Trophoblast cell (in vitro differentiated cells and primary cell): ENCODE data around the gene FAM3A.

Source experiments
- DNase-seq, 2 donors: peaks; one replicate each; pipeline ENCODE4 v3.0.0-alpha.2; 2016
- H2AFZ ChIP-seq: 2 replicates; pipeline ENCODE4 v1.6.1; 2013; ENCODE audit warnings: low read length, moderate library complexity, mild to moderate bottlenecking; ENCODE audit not compliant: insufficient read depth, poor library complexity
- H2AK5ac ChIP-seq: 2 replicates; pipeline ENCODE4 v1.6.1; 2013; ENCODE audit warnings: mild to moderate bottlenecking, low read length
- H2BK120ac ChIP-seq: 2 replicates; pipeline ENCODE4 v1.6.1; 2013; ENCODE audit warnings: low read length, mild to moderate bottlenecking, moderate library complexity; ENCODE audit not compliant: insufficient read depth, poor library complexity
- H2BK12ac ChIP-seq: 2 replicates; pipeline ENCODE4 v1.6.1; 2013; ENCODE audit warnings: mild to moderate bottlenecking, low read length, moderate library complexity
- H2BK5ac ChIP-seq: 2 replicates; pipeline ENCODE4 v1.6.1; 2013; ENCODE audit warnings: low read length, low read depth, moderate library complexity, mild to moderate bottlenecking; ENCODE audit not compliant: poor library complexity
- H3K14ac ChIP-seq: 2 replicates; pipeline ENCODE4 v1.6.1; 2013; ENCODE audit warnings: mild to moderate bottlenecking, low read length
- H3K18ac ChIP-seq: 2 replicates; pipeline ENCODE4 v1.6.1; 2013; ENCODE audit warnings: mild to moderate bottlenecking, low read length
- H3K23ac ChIP-seq: 2 replicates; pipeline ENCODE4 v1.6.1; 2013; ENCODE audit warnings: low read length
- H3K27ac ChIP-seq: 2 replicates; pipeline ENCODE4 v1.5.1; 2013; ENCODE audit warnings: low read depth, mild to moderate bottlenecking, inconsistent platforms, low read length, moderate library complexity
- H3K27me3 ChIP-seq: 2 replicates; pipeline ENCODE4 v1.6.1; 2013; ENCODE audit warnings: inconsistent platforms, mild to moderate bottlenecking, low read length, moderate library complexity; ENCODE audit not compliant: insufficient read depth
- H3K36me3 ChIP-seq, 2 experiments: 1 replicate in 1 of 2; 2 replicates in 1 of 2; pipeline ENCODE4 v1.6.1; 2013; ENCODE audit warnings: low read length in 2 of 2, mild to moderate bottlenecking in 2 of 2, moderate library complexity in 1 of 2; ENCODE audit not compliant: insufficient read depth in 2 of 2, control insufficient read depth in 1 of 2
- H3K4ac ChIP-seq: 2 replicates; pipeline ENCODE4 v1.6.1; 2013; ENCODE audit warnings: low read depth, mild to moderate bottlenecking, low read length, moderate library complexity
- H3K4me1 ChIP-seq, 2 experiments: 1 replicate in 1 of 2; 2 replicates in 1 of 2; pipeline ENCODE4 v1.6.1; 2013; ENCODE audit warnings: low read length in 2 of 2, mild to moderate bottlenecking in 2 of 2, moderate library complexity in 1 of 2; ENCODE audit not compliant: insufficient read depth in 2 of 2, control insufficient read depth in 1 of 2
- H3K4me2 ChIP-seq: 2 replicates; pipeline ENCODE4 v1.6.1; 2013; ENCODE audit warnings: inconsistent platforms, mild to moderate bottlenecking, low read length, moderate library complexity
- H3K4me3 ChIP-seq: 2 replicates; pipeline ENCODE4 v1.5.1; 2013; ENCODE audit warnings: mild to moderate bottlenecking, low read depth, low read length, inconsistent platforms
- H3K79me1 ChIP-seq: one replicate; pipeline ENCODE4 v1.6.1; 2013; ENCODE audit warnings: low read length
- H3K79me2 ChIP-seq: 2 replicates; pipeline ENCODE4 v1.6.1; 2013; ENCODE audit warnings: low read length, mild to moderate bottlenecking; ENCODE audit not compliant: control insufficient read depth, insufficient read depth, poor library complexity
- H3K9ac ChIP-seq: 2 replicates; pipeline ENCODE4 v1.6.1; 2013; ENCODE audit warnings: mild to moderate bottlenecking, low read length
- H3K9me3 ChIP-seq: 2 replicates; pipeline ENCODE4 v1.6.1; 2013; ENCODE audit warnings: low read depth, mild to moderate bottlenecking, control low read depth, inconsistent platforms, low read length; ENCODE audit not compliant: insufficient read depth
- H4K12ac ChIP-seq: 2 replicates; pipeline ENCODE4 v1.6.1; 2013; ENCODE audit warnings: low read depth, mild to moderate bottlenecking, low read length, moderate library complexity
- H4K8ac ChIP-seq: 2 replicates; pipeline ENCODE4 v1.6.1; 2013; ENCODE audit warnings: low read depth, mild to moderate bottlenecking, low read length, moderate library complexity
- H4K91ac ChIP-seq: one replicate; pipeline ENCODE4 v1.6.1; 2013; ENCODE audit warnings: low read depth, mild to moderate bottlenecking, low read length, moderate library complexity
- WGBS: extraction: QIAGEN DNeasy Blood & Tissue Kit; methylation state at CpG from one replicate; pipeline ENCODE4 v1.1.7; 2013; ENCODE audit warnings: missing lambda C conversion rate; ENCODE audit not compliant: insufficient read length, insufficient coverage; ENCODE audit errors: extremely low coverage; 5-methylcytosine and 5-hydroxymethylcytosine counted together

FAM3A gene

GRCh38 chrX:154506483-154507332, 9.3 kb downstream of the FAM3A start:
- WGBS = no CpG with 5 or more reads among the region's 37 CpGs

GRCh38 chrX:154505734-154506133, 10.3 kb downstream of the FAM3A start:
- Histone ChIP-seq H3K9ac (no peak overlapping the region), H2BK12ac (peak overlapping the region; percentile 84), H4K8ac (peak overlapping the region; percentile 60), H4K91ac (peak overlapping the region; percentile 87), H2BK120ac (peak overlapping the region; percentile 86), H4K12ac (peak overlapping the region; percentile 75), H2BK5ac (peak overlapping the region; percentile 84), H3K14ac (peak overlapping the region; percentile 66), H3K79me1 (peaks cover 10% of the 10 kb centered on the region), H3K4me1 (peaks cover 12% of the 10 kb centered on the region in 2 experiments), H3K4ac (no peak overlapping the region), H3K18ac (peak overlapping the region; percentile 29), H3K4me3 (no peak overlapping the region), H3K79me2 (no peaks in the 10 kb centered on the region), H2AK5ac (peak overlapping the region; percentile 97), H3K4me2 (no peak overlapping the region), H3K27ac (peak overlapping the region; percentile 80), H3K36me3 (peaks cover 22 to 24% of the 10 kb centered on the region in 2 experiments), H3K23ac (no peak overlapping the region), H2AFZ (no peak overlapping the region), H3K9me3 (no peaks in the 10 kb centered on the region), H3K27me3 (no peaks in the 10 kb centered on the region)
- no CpG with 5 or more reads among the region's 12 CpGs for WGBS
- peak in 1 of 2 donors; percentile 15 for DNase-seq

More at GRCh38 chrX:154506483-154507332, 9.3 kb downstream of the FAM3A start:
- Histone ChIP-seq H3K4ac (no peak overlapping the region), H3K9ac (no peak overlapping the region), H2AFZ (no peak overlapping the region), H2BK5ac (no peak overlapping the region), H3K79me2 (no peaks in the 10 kb centered on the region), H2BK120ac (no peak overlapping the region), H3K4me1 (peaks cover 13 to 14% of the 10 kb centered on the region in 2 experiments), H4K12ac (no peak overlapping the region), H3K18ac (peak overlapping the region; percentile 6), H4K8ac (no peak overlapping the region), H2BK12ac (no peak overlapping the region), H3K4me3 (no peak overlapping the region), H3K27me3 (no peaks in the 10 kb centered on the region), H3K27ac (peak overlapping the region; percentile 80), H2AK5ac (no peak overlapping the region), H3K4me2 (no peak overlapping the region), H4K91ac (peak overlapping the region; percentile 87), H3K36me3 (peaks cover 24% of the 10 kb centered on the region in 2 experiments), H3K79me1 (peaks cover 10% of the 10 kb centered on the region), H3K9me3 (no peaks in the 10 kb centered on the region), H3K14ac (no peak overlapping the region), H3K23ac (no peak overlapping the region)
- no peak for DNase-seq

- Histone ChIP-seq H2BK12ac (no peak overlapping the region), H2BK5ac (no peak overlapping the region), H3K4me2 (no peak overlapping the region), H3K23ac (no peak overlapping the region), H4K91ac (no peak overlapping the region), H3K79me2 (no peaks in the 10 kb centered on the region), H3K27ac (no peak overlapping the region), H3K4me1 (peaks cover 12% of the 10 kb centered on the region in 2 experiments), H3K79me1 (peaks cover 10% of the 10 kb centered on the region), H3K36me3 (peaks cover 16 to 18% of the 10 kb centered on the region in 2 experiments), H3K14ac (no peak overlapping the region), H4K12ac (no peak overlapping the region), H2AK5ac (no peak overlapping the region), H4K8ac (no peak overlapping the region), H2AFZ (no peak overlapping the region), H3K9me3 (no peaks in the 10 kb centered on the region), H3K18ac (no peak overlapping the region), H3K27me3 (no peaks in the 10 kb centered on the region), H3K4me3 (no peak overlapping the region), H3K4ac (no peak overlapping the region), H2BK120ac (no peak overlapping the region), H3K9ac (no peak overlapping the region)
- DNase-seq = peak in 1 of 2 donors; percentile 66
- no CpG with 5 or more reads among the region's 3 CpGs for WGBS
Measured at GRCh38 chrX:154502989-154503388, 13.0 kb downstream of the FAM3A start.

- Histone ChIP-seq H3K18ac (no peak overlapping the region), H2BK5ac (no peak overlapping the region), H3K9ac (no peak overlapping the region), H3K23ac (no peak overlapping the region), H3K4me2 (no peak overlapping the region), H2AFZ (no peak overlapping the region), H3K14ac (no peak overlapping the region), H3K4me1 (peaks cover 12% of the 10 kb centered on the region in 2 experiments), H3K36me3 (peaks cover 9 to 11% of the 10 kb centered on the region in 2 experiments), H3K79me2 (no peaks in the 10 kb centered on the region), H3K27ac (no peak overlapping the region), H2AK5ac (no peak overlapping the region), H3K27me3 (no peaks in the 10 kb centered on the region), H2BK120ac (no peak overlapping the region), H3K4ac (no peak overlapping the region), H3K79me1 (peaks cover 10% of the 10 kb centered on the region), H4K12ac (no peak overlapping the region), H4K91ac (no peak overlapping the region), H4K8ac (no peak overlapping the region), H3K9me3 (no peaks in the 10 kb centered on the region), H2BK12ac (no peak overlapping the region), H3K4me3 (no peak overlapping the region)
- WGBS = no CpG with 5 or more reads among the region's 8 CpGs
- DNase-seq = no peak
Measured at GRCh38 chrX:154502098-154502497, 13.9 kb downstream of the FAM3A start.
